GM10847 (cell line): ENCODE data around the gene MAGI2.

Experiments
- POLR2A ChIP-seq: IDR thresholded peaks from 2 replicates; pipeline ENCODE4 v1.6.1; 2011; ENCODE audit not compliant: insufficient read length; ENCODE audit errors: extremely low read depth

The MAGI2 gene

GRCh38 chr7:78742694-78743093 lies 710.8 kb downstream of the MAGI2 start:
- no peak for TF ChIP-seq POLR2A

- TF ChIP-seq POLR2A, result no peak
These were observed 716.9 kb downstream of the MAGI2 start for GRCh38 chr7:78736548-78736947.

- TF ChIP-seq POLR2A, result no peak
These were observed 718.8 kb downstream of the MAGI2 start for GRCh38 chr7:78734626-78735025.

GRCh38 chr7:78720066-78720465 lies 733.4 kb downstream of the MAGI2 start:
- no peak for TF ChIP-seq POLR2A

GRCh38 chr7:78718212-78718611 lies 735.3 kb downstream of the MAGI2 start:
- TF ChIP-seq POLR2A, result no peak

- no peak for TF ChIP-seq POLR2A
These were observed 736.6 kb downstream of the MAGI2 start for GRCh38 chr7:78716876-78717275.

- TF ChIP-seq POLR2A, result no peak
These were observed 739.1 kb downstream of the MAGI2 start for GRCh38 chr7:78714356-78714755.

GRCh38 chr7:78712111-78712510 lies 741.4 kb downstream of the MAGI2 start:
- no peak for TF ChIP-seq POLR2A

- no peak for TF ChIP-seq POLR2A
These were observed 743.8 kb downstream of the MAGI2 start for GRCh38 chr7:78709658-78710057.

GRCh38 chr7:78704504-78704903 lies 749.0 kb downstream of the MAGI2 start:
- no peak for TF ChIP-seq POLR2A

- TF ChIP-seq POLR2A, result no peak
These were observed 750.1 kb downstream of the MAGI2 start for GRCh38 chr7:78703391-78703790.

- no peak for TF ChIP-seq POLR2A
These were observed 750.7 kb downstream of the MAGI2 start for GRCh38 chr7:78702770-78703169.

- no peak for TF ChIP-seq POLR2A
These were observed 757.6 kb downstream of the MAGI2 start for GRCh38 chr7:78695826-78696225.

- TF ChIP-seq POLR2A, result no peak
These were observed 761.9 kb downstream of the MAGI2 start for GRCh38 chr7:78691584-78691983.

- no peak for TF ChIP-seq POLR2A
These were observed 763.3 kb downstream of the MAGI2 start for GRCh38 chr7:78690174-78690573.

- no peak for TF ChIP-seq POLR2A
These were observed 765.1 kb downstream of the MAGI2 start for GRCh38 chr7:78688376-78688775.

GRCh38 chr7:78686189-78686588 lies 767.3 kb downstream of the MAGI2 start:
- TF ChIP-seq POLR2A, result no peak

GRCh38 chr7:78684201-78684600 lies 769.3 kb downstream of the MAGI2 start:
- no peak for TF ChIP-seq POLR2A
